T-helper 17 cell (primary cell): ENCODE measurements around the gene NTN1. TPM values are rescaled to one million over a fixed set of nuclear protein-coding genes. Genes with fewer than 3 reads are reported as not detected.

Experiments
- ATAC-seq: fragments of 150-1000 bp; cut with Tn5 transposase; 2 replicates; pipeline ENCODE4 v1.10.0; 2021; ENCODE audit warnings: mild to moderate bottlenecking, moderate library complexity
- DNase-seq, 3 donors: peaks; one replicate each; pipeline versions ENCODE4 v3.0.0 to v3.0.0-alpha.2; 2020 to 2021
- H3K9me3 ChIP-seq: one replicate; pipeline ENCODE4 v1.7.0; 2013; ENCODE audit warnings: low read length, mild to moderate bottlenecking; ENCODE audit not compliant: control insufficient read depth, poor library complexity, severe bottlenecking
- H3K27ac Mint-ChIP-seq: one replicate; pipeline ENCODE4 v1.8.0; 2022; ENCODE audit warnings: mild to moderate bottlenecking, moderate library complexity, mixed read lengths
- H3K27me3 Mint-ChIP-seq: one replicate; pipeline ENCODE4 v1.8.0; 2022; ENCODE audit warnings: mixed read lengths
- H3K36me3 Mint-ChIP-seq: one replicate; pipeline ENCODE4 v1.8.0; 2022; ENCODE audit warnings: low read depth, mixed read lengths
- H3K4me1 Mint-ChIP-seq: one replicate; pipeline ENCODE4 v1.8.0; 2022; ENCODE audit warnings: mild to moderate bottlenecking, mixed read lengths
- H3K4me3 Mint-ChIP-seq: one replicate; pipeline ENCODE4 v1.8.0; 2022; ENCODE audit warnings: mild to moderate bottlenecking, moderate library complexity, mixed read lengths
- total RNA-seq, 4 donors: library from RNA in 2 of 4; stranded (reverse) in 2 of 4; gene quantifications; one replicate each; pipeline ENCODE4 v1.2.3 and lab custom pipeline; 2022 to 2026

NTN1 gene
- total RNA-seq, 2 donors from 2014 or later = 0.12 to 0.16 TPM

GRCh38 chr17:9283909-9284308 is 262.6 kb downstream of the NTN1 start:
- ATAC-seq (no peak), DNase-seq (no peak)
- H3K27ac Mint-ChIP-seq = no peak overlapping the region
- peaks cover 4% of the 10 kb centered on the region for H3K36me3 Mint-ChIP-seq
- no peak overlapping the region for H3K4me3 Mint-ChIP-seq
- peaks cover 14% of the 10 kb centered on the region for H3K4me1 Mint-ChIP-seq
- H3K9me3 ChIP-seq = no peaks in the 10 kb centered on the region
- no peaks in the 10 kb centered on the region for H3K27me3 Mint-ChIP-seq

GRCh38 chr17:9284884-9285283 is 263.6 kb downstream of the NTN1 start:
- Mint-ChIP-seq H3K4me3 (no peak overlapping the region), H3K27me3 (no peaks in the 10 kb centered on the region), H3K36me3 (peaks cover 4% of the 10 kb centered on the region), H3K4me1 (peaks cover 22% of the 10 kb centered on the region), H3K27ac (no peak overlapping the region)
- DNase-seq (no peak), ATAC-seq (no peak)
- H3K9me3 ChIP-seq = no peaks in the 10 kb centered on the region

- Mint-ChIP-seq H3K27me3 (no peaks in the 10 kb centered on the region), H3K36me3 (peaks cover 2% of the 10 kb centered on the region), H3K4me1 (peaks cover 27% of the 10 kb centered on the region), H3K4me3 (no peak overlapping the region), H3K27ac (no peak overlapping the region)
- no peak for DNase-seq
- no peaks in the 10 kb centered on the region for H3K9me3 ChIP-seq
- no peak for ATAC-seq
These were observed 264.5 kb downstream of the NTN1 start for GRCh38 chr17:9285602-9286427.

- DNase-seq (no peak), ATAC-seq (no peak)
- Mint-ChIP-seq H3K27me3 (no peaks in the 10 kb centered on the region), H3K36me3 (no peaks in the 10 kb centered on the region), H3K4me3 (no peak overlapping the region), H3K4me1 (peaks cover 25% of the 10 kb centered on the region), H3K27ac (no peak overlapping the region)
- H3K9me3 ChIP-seq = no peaks in the 10 kb centered on the region
These were observed 265.1 kb downstream of the NTN1 start for GRCh38 chr17:9286434-9286833.

- no peaks in the 10 kb centered on the region for H3K36me3 Mint-ChIP-seq
- H3K27me3 Mint-ChIP-seq = no peaks in the 10 kb centered on the region
- DNase-seq = no peak
- ATAC-seq = no peak
- no peak overlapping the region for H3K27ac Mint-ChIP-seq
- H3K4me1 Mint-ChIP-seq = peaks cover 31% of the 10 kb centered on the region
- no peaks in the 10 kb centered on the region for H3K9me3 ChIP-seq
- H3K4me3 Mint-ChIP-seq = no peak overlapping the region
These were observed 266.0 kb downstream of the NTN1 start for GRCh38 chr17:9287306-9287705.

- Mint-ChIP-seq H3K4me3 (peak overlapping the region; percentile 76), H3K27me3 (no peaks in the 10 kb centered on the region), H3K4me1 (peaks cover 38% of the 10 kb centered on the region), H3K36me3 (no peaks in the 10 kb centered on the region), H3K27ac (peak overlapping the region; percentile 90)
- H3K9me3 ChIP-seq = no peaks in the 10 kb centered on the region
- DNase-seq (no peak), ATAC-seq (peak; percentile 12)
These were observed 268.9 kb downstream of the NTN1 start for GRCh38 chr17:9290226-9290613.

- peak; percentile 80 for ATAC-seq
- H3K27ac Mint-ChIP-seq = peak overlapping the region; percentile 11
- H3K4me1 Mint-ChIP-seq = peaks cover 37% of the 10 kb centered on the region
These were observed 270.7 kb downstream of the NTN1 start for GRCh38 chr17:9291912-9292560.

GRCh38 chr17:9292561-9292941 is 271.2 kb downstream of the NTN1 start:
- no peak for DNase-seq
- no peak overlapping the region for H3K27ac Mint-ChIP-seq
- H3K36me3 Mint-ChIP-seq = no peaks in the 10 kb centered on the region
- ATAC-seq = no peak
- H3K4me3 Mint-ChIP-seq = no peak overlapping the region
- H3K4me1 Mint-ChIP-seq = peaks cover 35% of the 10 kb centered on the region
- no peaks in the 10 kb centered on the region for H3K9me3 ChIP-seq
- H3K27me3 Mint-ChIP-seq = no peaks in the 10 kb centered on the region

More at GRCh38 chr17:9291912-9292560, 270.7 kb downstream of the NTN1 start:
- Mint-ChIP-seq H3K27me3 (no peaks in the 10 kb centered on the region), H3K4me3 (no peak overlapping the region), H3K36me3 (no peaks in the 10 kb centered on the region)
- peak in 1 of 3 donors; percentile 33 for DNase-seq
- H3K9me3 ChIP-seq = no peaks in the 10 kb centered on the region

Other genes starting within 250 kb of the NTN1 start
- gene MFSD6L, start 222.1 kb upstream of the NTN1 start, total RNA-seq = not detected
- under 1 TPM; 0.67 to 0.83 TPM for gene PIK3R6, start 153.8 kb upstream of the NTN1 start, total RNA-seq
- 100 to 1,000 TPM; 164 to 177 TPM for gene PIK3R5, start 55.8 kb upstream of the NTN1 start, total RNA-seq